ENCODE measurements around the gene ZNF423. TPM values are rescaled to one million over a fixed set of nuclear protein-coding genes. Genes with fewer than 3 reads are reported as not detected.

ZNF423 gene
- total and polyA plus RNA-seq, 4 donors = 1.1 to 14.8 (median 3.3) TPM

- Histone ChIP-seq H3K36me3 (ENCODE audit: control insufficient read depth in 4 of 4, insufficient read depth in 4 of 4, low read length in 4 of 4) (peaks cover 0 to 9% (median 3%) of the 10 kb centered on the region in 4 donors), H3K4me3 (no peak overlapping the region), H3K9me3 (ENCODE audit: control insufficient read depth in 4 of 4, insufficient read depth in 3 of 4, low read length in 3 of 4) (peaks cover 0 to 13% (median 0%) of the 10 kb centered on the region in 4 donors), H3K9ac (ENCODE audit: insufficient read depth in 1 of 2, low read length in 2 of 2) (no peak overlapping the region), H3K27me3 (ENCODE audit: control insufficient read depth in 3 of 3, insufficient read depth in 3 of 3, low read length in 2 of 3) (no peaks in the 10 kb centered on the region), H3K27ac (ENCODE audit: low read depth in 1 of 2, low read length in 1 of 2) (no peak overlapping the region), H3K4me1 (ENCODE audit: control insufficient read depth in 5 of 5, insufficient read depth in 5 of 5, low read length in 5 of 5) (peaks cover 0 to 20% (median 0%) of the 10 kb centered on the region in 5 donors)
- DNase-seq = peak; percentile 59 to 71 (median 68)
- 91 to 96% methylated on average over 10 of the region's 10 CpGs for whole genome bisulfite sequencing, 2 donors
- TF ChIP-seq CTCF (IDR thresholded peaks at IDR 0.05; ENCODE audit: control extremely low read depth, extremely low read depth) = no peak
- no peak for ATAC-seq (ENCODE audit: insufficient read depth, low FRiP score)
Observed at GRCh38 chr16:49684696-49685095, 171.2 kb downstream of the ZNF423 start.

GRCh38 chr16:49682577-49683165 is 173.2 kb downstream of the ZNF423 start:
- H3K4me1 ChIP-seq (ENCODE audit: control insufficient read depth in 5 of 5, insufficient read depth in 5 of 5, low read length in 5 of 5) = peaks cover 0 to 10% (median 0%) of the 10 kb centered on the region in 5 donors

GRCh38 chr16:49681217-49681883 is 174.6 kb downstream of the ZNF423 start:
- ATAC-seq (ENCODE audit: insufficient read depth, low FRiP score) (no peak), DNase-seq (peak in 1 of 3 donors; percentile 27)
- H3K27ac ChIP-seq (ENCODE audit: low read depth in 1 of 2, low read length in 1 of 2) = no peak overlapping the region
- WGBS, 2 donors = 85 to 92% methylated on average over 9 of the region's 9 CpGs
- no peak overlapping the region for H3K9ac ChIP-seq (ENCODE audit: insufficient read depth in 1 of 2, low read length in 2 of 2)
- no peak for TF ChIP-seq CTCF (IDR thresholded peaks at IDR 0.05; ENCODE audit: control extremely low read depth, extremely low read depth)
- no peak overlapping the region for H3K4me3 ChIP-seq
- H3K9me3 ChIP-seq (ENCODE audit: control insufficient read depth in 4 of 4, insufficient read depth in 3 of 4, low read length in 3 of 4) = peaks cover 0 to 17% (median 0%) of the 10 kb centered on the region in 4 donors
- H3K36me3 ChIP-seq (ENCODE audit: control insufficient read depth in 4 of 4, insufficient read depth in 4 of 4, low read length in 4 of 4) = peaks cover 0 to 9% (median 3%) of the 10 kb centered on the region in 4 donors
- H3K4me1 ChIP-seq (ENCODE audit: control insufficient read depth in 5 of 5, insufficient read depth in 5 of 5, low read length in 5 of 5) = peaks cover 0 to 10% (median 0%) of the 10 kb centered on the region in 5 donors
- H3K27me3 ChIP-seq (ENCODE audit: control insufficient read depth in 3 of 3, insufficient read depth in 3 of 3, low read length in 2 of 3) = no peaks in the 10 kb centered on the region

More at GRCh38 chr16:49682577-49683165, 173.2 kb downstream of the ZNF423 start:
- Histone ChIP-seq H3K9me3 (ENCODE audit: control insufficient read depth in 4 of 4, insufficient read depth in 3 of 4, low read length in 3 of 4) (peaks cover 0 to 17% (median 0%) of the 10 kb centered on the region in 4 donors), H3K36me3 (ENCODE audit: control insufficient read depth in 4 of 4, insufficient read depth in 4 of 4, low read length in 4 of 4) (peaks cover 0 to 9% (median 3%) of the 10 kb centered on the region in 4 donors), H3K4me3 (no peak overlapping the region), H3K9ac (ENCODE audit: insufficient read depth in 1 of 2, low read length in 2 of 2) (no peak overlapping the region), H3K27me3 (ENCODE audit: control insufficient read depth in 3 of 3, insufficient read depth in 3 of 3, low read length in 2 of 3) (no peaks in the 10 kb centered on the region), H3K27ac (ENCODE audit: low read depth in 1 of 2, low read length in 1 of 2) (no peak overlapping the region)
- WGBS, 2 donors = 94 to 96% methylated on average over 16 of the region's 16 CpGs
- no peak for TF ChIP-seq CTCF (IDR thresholded peaks at IDR 0.05; ENCODE audit: control extremely low read depth, extremely low read depth)
- DNase-seq = no peak
- ATAC-seq (ENCODE audit: insufficient read depth, low FRiP score) = no peak

Data from lung (tissue), 12 donors.